ENCODE measurements around the gene IGFBP2. TPM values are rescaled to one million over a fixed set of nuclear protein-coding genes. Genes with fewer than 3 reads are reported as not detected.

The IGFBP2 gene
- total RNA-seq, 2 donors from 2014 or later, result 129 to 170 TPM

DNA sequence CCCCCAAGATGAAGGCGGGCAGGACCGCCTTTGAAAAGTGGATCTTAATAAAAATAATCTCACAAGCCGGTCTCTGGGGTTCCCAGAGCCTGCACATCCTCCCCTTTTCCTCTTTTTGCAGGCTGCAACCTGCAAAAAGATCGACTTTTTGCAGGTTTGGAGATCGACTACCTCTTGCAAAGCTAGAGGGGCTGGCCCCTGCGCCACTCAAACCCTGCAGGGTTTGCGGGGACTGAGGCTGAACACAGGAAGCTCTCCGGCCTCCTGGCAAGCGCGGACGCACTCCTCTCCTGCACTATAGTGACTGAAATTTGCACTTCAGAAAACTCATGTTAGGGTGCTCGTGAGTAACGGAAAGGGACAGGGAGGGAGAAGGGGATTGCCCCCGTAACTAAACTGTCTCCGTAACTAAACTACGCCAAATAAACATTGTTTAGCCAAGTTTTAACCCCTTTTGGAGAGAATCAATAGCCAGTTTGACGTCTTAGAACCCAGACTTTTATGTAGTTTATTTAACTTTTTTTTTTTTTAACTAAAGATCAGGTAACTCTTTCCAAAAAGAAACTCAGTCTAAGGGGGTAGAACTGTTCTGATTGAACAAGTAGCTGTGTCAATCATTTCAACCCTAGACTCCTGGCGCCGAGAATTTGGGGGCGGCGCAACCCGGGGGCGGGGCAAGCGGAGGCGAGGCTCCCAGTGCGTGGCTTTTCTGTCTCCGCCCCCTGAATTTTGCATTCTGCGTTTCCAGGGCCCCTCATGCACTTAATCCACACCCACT, 59.6 kb downstream of the IGFBP2 start:
- DNase-seq (peak; percentile 55 to 77 (median 65)), ATAC-seq (no peak)
- intact Hi-C loops (cut with DNase I), result no loop called here
- WGBS, 2 donors, result 1% methylated on average over 28 of the region's 28 CpGs
- H3K27me3 ChIP-seq, result peaks cover 3 to 33% of the 10 kb centered on the region in 2 donors
- H3K4me1 ChIP-seq, result peaks cover 42% of the 10 kb centered on the region
- TF ChIP-seq POLR2A (IDR thresholded peaks at IDR 0.05), result no peak
- TF ChIP-seq, protein P1, sequence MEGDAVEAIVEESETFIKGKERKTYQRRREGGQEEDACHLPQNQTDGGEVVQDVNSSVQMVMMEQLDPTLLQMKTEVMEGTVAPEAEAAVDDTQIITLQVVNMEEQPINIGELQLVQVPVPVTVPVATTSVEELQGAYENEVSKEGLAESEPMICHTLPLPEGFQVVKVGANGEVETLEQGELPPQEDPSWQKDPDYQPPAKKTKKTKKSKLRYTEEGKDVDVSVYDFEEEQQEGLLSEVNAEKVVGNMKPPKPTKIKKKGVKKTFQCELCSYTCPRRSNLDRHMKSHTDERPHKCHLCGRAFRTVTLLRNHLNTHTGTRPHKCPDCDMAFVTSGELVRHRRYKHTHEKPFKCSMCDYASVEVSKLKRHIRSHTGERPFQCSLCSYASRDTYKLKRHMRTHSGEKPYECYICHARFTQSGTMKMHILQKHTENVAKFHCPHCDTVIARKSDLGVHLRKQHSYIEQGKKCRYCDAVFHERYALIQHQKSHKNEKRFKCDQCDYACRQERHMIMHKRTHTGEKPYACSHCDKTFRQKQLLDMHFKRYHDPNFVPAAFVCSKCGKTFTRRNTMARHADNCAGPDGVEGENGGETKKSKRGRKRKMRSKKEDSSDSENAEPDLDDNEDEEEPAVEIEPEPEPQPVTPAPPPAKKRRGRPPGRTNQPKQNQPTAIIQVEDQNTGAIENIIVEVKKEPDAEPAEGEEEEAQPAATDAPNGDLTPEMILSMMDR (IDR thresholded peaks at IDR 0.05), result no peak
- H3K9me3 ChIP-seq, result no peaks in the 10 kb centered on the region
- peak overlapping the region in 2 of 4 donors; percentile 23 to 45 for H3K27ac ChIP-seq
- no peak overlapping the region for H3K4me3 ChIP-seq
- H3K36me3 ChIP-seq (replicated peaks in 1 of 2; ENCODE audit: insufficient read depth in 1 of 2, low read depth in 2 of 2), result no peaks in the 10 kb centered on the region

DNA sequence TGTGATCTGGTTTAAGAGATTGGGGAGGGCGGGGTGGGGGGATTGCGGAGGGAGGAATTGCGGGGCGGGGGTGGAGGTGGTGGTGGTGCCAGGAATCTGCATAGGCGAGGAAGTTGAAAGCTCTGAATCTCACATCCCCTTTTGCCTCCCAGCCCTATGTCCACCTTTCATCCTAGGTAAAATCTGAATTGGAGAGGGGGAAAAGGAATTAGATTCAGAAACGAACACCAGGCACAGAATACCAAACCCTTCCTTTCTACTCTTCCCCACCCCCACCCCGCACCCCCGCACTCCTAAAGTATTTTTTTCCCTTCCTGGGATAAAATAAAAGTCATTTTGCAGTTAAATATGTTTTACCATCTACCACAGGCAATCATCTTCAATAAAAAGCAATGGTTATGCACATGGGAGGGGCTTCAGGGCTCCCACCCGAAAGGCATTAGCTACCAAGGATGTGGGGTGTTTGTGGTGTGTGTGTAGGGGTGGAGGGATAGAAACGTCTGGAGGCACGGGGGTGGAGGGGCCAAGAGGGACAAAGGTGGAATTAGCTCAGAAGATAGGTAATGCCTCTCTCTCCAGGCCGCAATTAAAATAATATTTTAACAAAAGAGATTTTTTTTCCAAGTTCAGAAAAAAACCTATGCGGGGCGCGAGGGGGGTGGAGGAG, 60.3 kb downstream of the IGFBP2 start:
- Histone ChIP-seq H3K9me3 (no peaks in the 10 kb centered on the region), H3K4me3 (peak overlapping the region in 1 of 2 donors; percentile 8), H3K36me3 (replicated peaks in 1 of 2; ENCODE audit: insufficient read depth in 1 of 2, low read depth in 2 of 2) (no peaks in the 10 kb centered on the region), H3K27me3 (peaks cover 3 to 33% of the 10 kb centered on the region in 2 donors), H3K27ac (peak overlapping the region in 2 of 4 donors; percentile 18 to 34), H3K4me1 (peaks cover 42% of the 10 kb centered on the region)
- intact Hi-C loops (cut with DNase I), result no loop called here
- no peak for TF ChIP-seq POLR2A (IDR thresholded peaks at IDR 0.05)
- TF ChIP-seq, protein P1 (IDR thresholded peaks at IDR 0.05), result no peak
- whole genome bisulfite sequencing, 2 donors, result 5 to 6% methylated on average over 15 of the region's 15 CpGs
- no peak for ATAC-seq
- no peak for DNase-seq

DNA sequence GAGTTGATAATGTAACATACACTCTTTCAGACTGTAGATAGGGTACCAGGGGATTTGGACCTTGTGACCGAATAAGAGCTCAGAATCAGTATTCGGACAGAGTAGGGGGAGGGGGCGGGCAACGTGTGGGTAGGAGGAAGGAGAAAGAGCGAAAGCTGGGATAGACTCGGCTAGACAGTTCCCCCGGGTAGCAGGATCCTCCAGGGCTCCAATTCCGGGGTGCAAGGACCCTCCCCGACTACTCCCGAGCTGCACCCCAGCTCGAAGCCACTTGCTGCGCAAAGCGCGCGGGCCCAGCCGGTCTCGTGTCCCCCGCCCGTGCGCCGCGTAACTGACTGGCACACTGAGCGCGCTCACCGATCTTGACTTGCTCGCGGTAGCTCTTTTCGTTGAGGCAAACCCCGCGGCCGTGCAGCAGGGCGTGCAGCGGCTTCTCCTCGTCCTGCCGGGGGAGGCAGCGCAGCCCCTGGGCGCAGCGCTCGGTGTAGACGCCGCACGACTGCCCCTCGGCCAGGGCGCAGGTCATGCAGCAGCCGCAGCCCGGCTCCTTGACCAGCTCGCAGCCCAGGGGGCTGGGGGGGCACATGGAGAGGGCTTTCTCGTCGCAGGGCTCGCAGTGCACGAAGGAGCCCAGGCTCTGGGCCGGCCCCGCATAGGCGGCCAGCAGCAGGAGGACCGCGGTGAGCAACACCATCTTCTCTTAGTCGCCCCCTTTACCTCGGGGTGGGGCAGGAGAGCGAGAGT, 61.0 kb downstream of the IGFBP2 start:
- 0 to 1% methylated on average over 13 to 59 of the region's 59 CpGs for WGBS, 2 donors
- peak overlapping the region in 2 of 4 donors; percentile 18 to 34 for H3K27ac ChIP-seq
- H3K36me3 ChIP-seq (replicated peaks in 1 of 2; ENCODE audit: insufficient read depth in 1 of 2, low read depth in 2 of 2), result no peaks in the 10 kb centered on the region
- ATAC-seq, result peak; percentile 47
- H3K9me3 ChIP-seq, result no peaks in the 10 kb centered on the region
- TF ChIP-seq, protein P1 (IDR thresholded peaks at IDR 0.05), result no peak
- TF ChIP-seq POLR2A (IDR thresholded peaks at IDR 0.05), result peak in 1 of 3 donors; percentile 14
- peaks cover 42% of the 10 kb centered on the region for H3K4me1 ChIP-seq
- H3K27me3 ChIP-seq, result peaks cover 3 to 33% of the 10 kb centered on the region in 2 donors
- H3K4me3 ChIP-seq, result peak overlapping the region in 1 of 2 donors; percentile 8
- intact Hi-C loops (cut with DNase I), result no loop called here
- peak; percentile 37 to 62 (median 46) for DNase-seq

DNA sequence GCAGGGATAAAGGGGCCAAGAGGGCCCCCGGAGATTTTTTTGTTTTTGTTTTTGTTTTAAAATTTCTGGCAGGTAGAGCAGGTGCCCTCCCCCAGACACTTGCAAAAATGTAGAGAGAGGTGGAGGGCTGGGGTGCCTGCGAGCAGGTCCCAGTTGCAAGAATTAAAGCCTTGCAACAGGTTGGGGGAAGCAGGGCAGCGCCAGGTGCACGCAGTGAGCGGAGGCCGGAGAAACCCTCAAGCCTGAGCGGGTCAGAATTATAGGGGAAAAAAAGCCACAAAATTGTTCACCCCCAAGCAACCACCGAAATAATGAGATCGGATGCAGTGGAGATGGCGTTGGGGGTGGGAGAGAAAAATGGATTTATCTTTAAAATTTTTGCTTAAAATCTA, 61.6 kb downstream of the IGFBP2 start:
- TF ChIP-seq, protein P1 (IDR thresholded peaks at IDR 0.05), result no peak
- no peak for TF ChIP-seq POLR2A (IDR thresholded peaks at IDR 0.05)
- WGBS, 2 donors, result 11 to 14% methylated on average over 10 of the region's 10 CpGs
- intact Hi-C loops (cut with DNase I), result no loop called here
- no peak overlapping the region for H3K4me3 ChIP-seq
- H3K4me1 ChIP-seq, result peaks cover 42% of the 10 kb centered on the region
- H3K27me3 ChIP-seq, result peaks cover 3 to 33% of the 10 kb centered on the region in 2 donors
- DNase-seq (no peak), ATAC-seq (no peak)
- H3K36me3 ChIP-seq (replicated peaks in 1 of 2; ENCODE audit: insufficient read depth in 1 of 2, low read depth in 2 of 2), result no peaks in the 10 kb centered on the region
- H3K27ac ChIP-seq, result peak overlapping the region in 1 of 4 donors; percentile 7
- H3K9me3 ChIP-seq, result no peaks in the 10 kb centered on the region

Data from body of pancreas (tissue), 4 donors.